ENCODE measurements around the gene GPR87. TPM values are rescaled to one million over a fixed set of nuclear protein-coding genes. Genes with fewer than 3 reads are reported as not detected.
A peak's percentile ranks its signal among the peaks of the same experiment; 100 is the strongest.

The GPR87 gene
- total RNA-seq = under 0.01 TPM in 1 of 2 replicates, not detected in the other

DNA sequence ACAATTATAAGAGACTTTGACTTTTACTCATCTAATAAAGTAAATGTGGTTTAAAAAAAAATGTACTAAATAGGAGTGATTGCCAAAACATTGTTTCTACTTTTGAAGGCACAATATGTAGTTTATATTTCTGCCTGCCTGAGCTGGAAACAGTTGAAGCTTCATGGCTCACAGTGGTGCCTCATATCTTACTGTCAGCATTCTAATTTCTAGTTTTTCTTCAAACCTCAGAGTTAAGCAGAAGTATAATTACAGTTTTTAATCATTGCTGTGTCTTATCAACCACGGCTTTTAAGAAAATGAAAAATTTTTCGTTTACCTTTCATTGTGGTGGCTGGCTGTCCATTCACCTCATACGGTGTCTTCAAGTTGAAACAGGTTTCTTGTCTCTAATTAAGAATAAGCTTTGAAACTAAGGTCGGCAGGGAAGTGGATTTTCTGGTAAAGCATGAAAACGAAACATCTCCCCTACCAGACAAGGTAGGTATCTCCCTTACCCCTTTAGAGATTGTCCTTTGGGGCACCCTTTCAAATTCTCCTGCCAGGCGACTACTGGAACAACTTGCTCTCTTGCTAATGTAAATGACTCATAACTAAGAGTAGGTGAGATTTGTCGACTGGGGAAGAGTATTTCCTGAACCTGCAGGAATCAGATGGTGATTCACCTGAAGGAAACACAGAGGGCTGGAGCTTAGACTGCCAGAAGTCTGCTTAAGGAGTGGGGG lies at the start of gene GPR87:
Gene GPR87 (minus strand): TSS at position 554 of the 725 bp plus-strand sequence. CDS start 16,720 bp downstream, outside the sequence.
- DNase-seq (ENCODE audit: low read depth in 2 of 2) = peak in 1 of 2 donors; percentile 3

- DNase-seq (ENCODE audit: low read depth in 2 of 2) = no peak
These were observed 46.1 kb upstream of the GPR87 start for GRCh38 chr3:151362751-151363174.

DNA sequence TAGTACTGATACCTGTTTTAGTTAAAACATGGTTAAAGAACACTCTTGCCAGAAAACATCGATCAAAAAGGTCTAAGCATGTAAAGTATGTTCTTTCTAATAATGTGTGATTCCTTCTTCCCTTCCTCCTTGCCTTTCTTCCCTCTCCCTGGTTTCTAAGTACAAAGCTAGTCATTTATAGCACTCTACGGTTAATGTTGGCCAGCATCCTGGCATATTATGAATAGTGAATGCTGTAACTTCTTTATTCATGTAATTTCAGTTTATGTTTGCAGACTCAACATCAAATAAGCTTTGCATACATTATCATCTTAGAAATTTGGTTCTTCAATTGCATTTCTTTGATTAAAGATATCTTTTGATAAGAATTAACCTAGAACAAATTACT lies 40.8 kb upstream of the GPR87 start:
- DNase-seq (ENCODE audit: low read depth in 2 of 2) = no peak

DNA sequence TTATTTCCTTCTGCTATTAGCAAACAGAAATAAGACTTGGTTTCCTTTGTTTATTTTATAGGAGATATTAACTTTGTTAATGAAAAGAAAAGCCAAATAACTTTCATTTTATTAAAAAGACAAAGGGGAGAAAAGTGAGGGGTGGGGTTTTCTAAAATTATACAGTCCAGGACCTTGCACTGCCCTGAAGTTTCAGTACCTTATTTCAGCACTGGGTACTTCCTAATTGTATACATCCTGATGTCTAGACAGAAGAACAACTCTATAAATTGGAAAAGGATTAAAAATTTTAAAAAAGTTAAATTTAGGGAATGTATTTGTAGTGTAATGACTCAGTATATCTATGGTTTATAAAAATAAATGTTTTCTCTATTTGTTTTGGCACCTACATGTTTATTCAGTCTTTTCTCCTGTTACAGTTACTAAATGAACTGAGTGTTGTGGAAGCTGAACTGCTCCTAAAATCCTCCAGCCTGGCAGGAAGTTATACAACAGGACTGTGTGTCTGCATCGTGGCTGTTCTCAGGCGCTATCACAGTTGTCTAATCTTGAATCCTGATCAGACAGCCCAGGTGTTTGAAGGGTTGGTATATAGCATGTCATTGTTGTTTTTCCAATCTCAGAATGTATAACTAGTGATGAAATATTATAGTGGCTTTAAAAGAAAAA lies 40.3 kb upstream of the GPR87 start:
- DNase-seq (ENCODE audit: low read depth in 2 of 2) = peak in 1 of 2 donors; percentile 8

- DNase-seq (ENCODE audit: low read depth in 2 of 2) = no peak
These were observed 35.0 kb upstream of the GPR87 start for GRCh38 chr3:151351648-151352047.

- DNase-seq (ENCODE audit: low read depth in 2 of 2) = no peak
These were observed 34.6 kb upstream of the GPR87 start for GRCh38 chr3:151351219-151351618.

GRCh38 chr3:151350656-151351055 lies 34.0 kb upstream of the GPR87 start:
- DNase-seq (ENCODE audit: low read depth in 2 of 2) = no peak

GRCh38 chr3:151347432-151347831 lies 30.8 kb upstream of the GPR87 start:
- no peak for DNase-seq (ENCODE audit: low read depth in 2 of 2)

DNA sequence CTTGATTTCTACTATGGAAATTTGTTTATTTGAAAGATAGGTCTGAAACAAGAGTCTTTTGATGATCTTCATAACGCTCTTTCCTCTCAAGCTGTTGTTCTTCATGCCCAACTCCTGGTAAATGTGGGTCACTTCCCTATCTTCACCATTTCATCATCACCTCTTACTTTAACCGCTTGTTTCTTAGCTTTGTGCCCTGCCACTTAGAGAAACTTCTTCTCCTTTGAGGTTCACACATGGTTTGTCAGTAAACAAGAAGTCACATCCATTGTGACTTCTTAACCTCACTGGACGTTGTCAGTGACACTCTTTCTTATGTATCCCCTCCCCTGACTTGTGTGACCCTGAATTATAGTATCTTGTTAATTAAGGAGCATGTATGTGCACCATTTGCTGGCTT lies 29.7 kb upstream of the GPR87 start:
- no peak for DNase-seq (ENCODE audit: low read depth in 2 of 2)

- DNase-seq (ENCODE audit: low read depth in 2 of 2) = no peak
These were observed 29.2 kb upstream of the GPR87 start for GRCh38 chr3:151345859-151346258.

DNA sequence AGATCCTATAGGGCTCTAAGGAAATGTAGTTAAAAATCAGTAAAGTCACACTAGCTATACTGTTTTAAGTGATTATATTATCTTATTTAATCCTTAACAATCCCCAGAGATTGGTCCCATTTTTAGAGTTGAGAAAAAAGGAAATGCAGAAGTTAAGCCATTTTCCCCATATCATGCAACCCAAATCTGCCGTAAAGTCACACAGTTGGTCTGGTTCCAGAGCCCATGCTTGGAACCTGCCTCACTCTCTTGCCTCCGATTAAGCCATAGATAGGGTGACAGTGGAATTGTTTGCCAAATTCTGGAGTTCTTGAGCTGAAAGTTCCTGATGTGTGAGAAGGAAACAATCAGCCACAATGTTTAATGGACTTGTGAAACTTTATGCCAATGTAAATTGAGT lies 15.1 kb upstream of the GPR87 start:
- no peak for DNase-seq (ENCODE audit: low read depth in 2 of 2)

- no peak for DNase-seq (ENCODE audit: low read depth in 2 of 2)
These were observed 14.3 kb upstream of the GPR87 start for GRCh38 chr3:151330899-151331298.

- no peak for DNase-seq (ENCODE audit: low read depth in 2 of 2)
These were observed 13.8 kb upstream of the GPR87 start for GRCh38 chr3:151330379-151330778.

GRCh38 chr3:151329363-151329762 lies 12.7 kb upstream of the GPR87 start, which contains the start of gene P2RY13:
Gene P2RY13, minus strand, starts transcription at chr3:151329549. Its CDS starts 21 bp downstream, at chr3:151329528.
- no peak for DNase-seq (ENCODE audit: low read depth in 2 of 2)

- DNase-seq (ENCODE audit: low read depth in 2 of 2) = no peak
These were observed 11.8 kb upstream of the GPR87 start for GRCh38 chr3:151328298-151328995.

DNA sequence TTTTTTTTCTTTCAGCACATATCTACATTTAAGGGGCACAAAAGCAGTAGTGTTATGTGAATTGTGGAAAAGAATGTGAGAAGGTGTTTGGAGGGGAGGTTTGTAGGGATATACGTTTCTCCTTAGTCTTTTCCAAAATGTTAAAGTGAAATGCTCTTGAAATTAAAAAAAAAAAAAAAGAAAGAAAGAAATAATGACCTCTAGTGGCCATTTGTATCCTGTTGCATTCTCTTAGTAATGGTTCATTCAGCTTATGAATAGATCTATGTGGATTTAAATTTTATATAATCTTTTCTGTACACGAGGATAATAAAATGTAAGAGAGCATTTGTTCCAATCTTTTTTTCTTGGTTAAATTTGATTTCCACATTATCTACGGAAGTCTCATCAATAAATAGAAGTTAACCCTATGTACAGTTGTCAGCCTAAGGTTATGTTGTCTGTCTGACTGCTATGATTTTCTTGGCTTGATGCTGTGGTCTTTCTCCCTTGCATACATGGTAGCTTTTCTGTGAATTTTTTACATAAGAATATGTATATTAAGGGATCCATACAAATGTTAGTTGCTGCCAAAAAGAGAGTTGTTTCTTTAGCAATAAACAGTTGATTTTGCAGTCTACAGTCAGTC lies 11.1 kb upstream of the GPR87 start:
- DNase-seq (ENCODE audit: low read depth in 2 of 2) = peak in 1 of 2 donors; percentile 10

- no peak for DNase-seq (ENCODE audit: low read depth in 2 of 2)
These were observed 5.9 kb upstream of the GPR87 start for GRCh38 chr3:151322511-151322910.

DNA sequence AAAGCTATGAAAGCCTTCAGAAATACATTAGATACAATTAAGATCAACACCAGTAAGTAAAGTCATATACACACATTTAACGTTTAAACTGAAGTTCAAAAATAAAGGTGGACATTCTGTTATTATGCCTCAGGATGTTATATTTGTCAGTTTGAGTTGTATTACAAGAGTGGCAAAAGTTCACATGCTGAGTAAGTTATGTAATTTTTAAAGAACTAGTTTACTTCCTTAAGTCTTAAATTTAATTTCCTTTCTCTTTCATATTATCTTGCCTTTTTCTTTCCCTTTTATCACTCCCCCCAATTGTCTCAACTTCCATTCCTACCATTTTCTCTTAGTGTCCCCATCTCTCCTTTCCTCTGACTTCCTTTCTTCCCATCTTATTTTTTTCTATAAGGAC lies 4.9 kb upstream of the GPR87 start:
- DNase-seq (ENCODE audit: low read depth in 2 of 2) = no peak

- DNase-seq (ENCODE audit: low read depth in 2 of 2) = no peak
These were observed 3.5 kb upstream of the GPR87 start for GRCh38 chr3:151320131-151320530.

DNA sequence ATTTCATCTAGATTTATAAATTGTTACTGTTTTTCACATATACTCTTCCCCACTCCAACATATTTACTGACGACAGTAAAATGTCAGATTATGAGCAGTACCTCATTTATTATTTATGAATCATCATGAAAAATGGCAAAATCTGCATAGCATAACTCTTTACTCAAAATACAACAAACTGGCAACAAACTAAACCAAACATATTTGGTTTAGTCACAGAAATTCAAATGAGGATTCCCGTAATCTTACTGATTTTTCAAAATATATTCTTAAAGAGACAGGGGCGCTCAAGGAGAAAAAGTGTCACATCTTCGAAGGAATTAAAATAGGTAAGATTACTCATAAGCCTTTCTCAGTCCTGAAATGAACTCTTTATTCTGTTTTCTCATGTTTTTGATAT lies 3.0 kb upstream of the GPR87 start:
- no peak for DNase-seq (ENCODE audit: low read depth in 2 of 2)

DNA sequence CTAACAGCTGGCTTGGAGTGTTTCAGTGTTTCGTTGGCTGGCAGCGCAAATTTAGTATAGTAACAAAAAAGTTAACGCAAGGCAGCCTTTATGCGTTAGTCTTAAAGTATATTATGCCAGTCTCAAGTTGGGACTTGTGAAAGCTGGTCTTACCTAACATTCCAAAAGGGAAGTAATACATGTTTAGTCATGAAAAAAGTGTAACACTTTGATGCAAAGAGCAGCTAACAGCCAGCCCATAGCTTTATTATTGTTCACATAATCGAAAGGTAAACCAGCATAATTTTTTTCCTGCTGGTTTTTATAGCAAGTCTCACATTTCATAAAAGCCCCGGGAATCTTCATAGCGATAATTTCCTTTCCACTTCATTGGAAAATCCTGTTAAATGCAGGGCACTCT lies 2.4 kb upstream of the GPR87 start:
- no peak for DNase-seq (ENCODE audit: low read depth in 2 of 2)

DNA sequence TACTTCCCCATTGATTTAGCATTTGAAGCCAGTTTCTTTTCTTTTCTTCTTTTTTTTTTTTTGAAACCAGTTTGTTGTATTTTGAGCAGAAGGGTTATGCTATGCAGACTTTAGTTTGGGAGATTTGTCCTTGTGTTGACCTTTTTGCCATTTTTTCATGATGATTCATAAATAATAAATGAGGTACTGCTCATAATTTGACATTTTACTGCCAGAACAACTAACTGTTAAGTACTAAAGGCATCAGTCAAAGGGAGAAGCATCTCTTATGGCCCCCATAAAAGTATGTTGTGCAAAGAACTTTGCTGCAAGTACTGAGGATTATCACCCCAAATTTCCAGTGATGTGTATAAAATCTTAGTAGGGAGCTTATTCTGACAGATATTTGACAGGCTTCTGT lies 1.7 kb upstream of the GPR87 start:
- no peak for DNase-seq (ENCODE audit: low read depth in 2 of 2)
